ENCODE measurements around the gene KIAA0513. TPM values are rescaled to one million over a fixed set of nuclear protein-coding genes. Genes with fewer than 3 reads are reported as not detected.

Gene KIAA0513
- total and polyA plus RNA-seq, 10 of the 15 experiments (the other 5 are each of a cell fraction or from before 2014, with no cell fraction given) = 0.14 to 5.8 (median 2.0) TPM

DNA sequence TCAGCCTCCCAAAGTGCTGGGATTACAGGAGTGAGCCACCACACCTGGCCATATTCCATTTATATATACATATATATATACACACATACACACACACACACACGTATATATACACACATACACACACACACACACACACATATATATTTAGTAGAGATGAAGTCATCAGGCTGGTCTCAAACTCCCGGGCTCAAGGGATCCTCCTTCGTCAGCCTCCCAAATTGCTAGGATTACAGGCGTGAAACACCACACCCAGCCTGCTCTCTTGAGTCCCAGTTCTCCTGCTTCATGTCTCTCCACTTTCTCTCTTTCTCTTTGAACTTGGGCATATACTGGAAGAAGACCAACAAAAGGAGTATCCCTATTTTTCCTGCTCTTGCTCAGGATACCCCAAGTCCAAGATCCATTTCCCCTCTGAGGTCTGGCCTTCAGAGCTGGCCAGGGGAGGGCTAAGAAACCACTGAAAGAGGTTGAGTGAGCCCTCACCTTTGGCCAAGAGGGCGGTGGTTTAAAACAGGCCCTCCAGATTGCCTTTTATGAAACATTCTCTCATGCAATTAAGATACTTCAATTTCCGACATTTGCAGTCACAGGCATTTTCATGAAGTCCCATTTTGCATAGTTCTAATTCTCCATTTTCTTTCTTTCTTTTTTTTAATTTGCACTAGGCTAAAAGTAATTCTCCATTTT, 46.8 kb downstream of the KIAA0513 start (continued):
- TF ChIP-seq CEBPZ (IDR thresholded peaks at IDR 0.05; ENCODE audit: low read depth, low read length) (no peak), HDGF (IDR thresholded peaks at IDR 0.05) (no peak), FOXM1 (IDR thresholded peaks at IDR 0.05; ENCODE audit: low read depth, low read length) (no peak), CEBPB (IDR thresholded peaks at IDR 0.05; ENCODE audit: borderline replicate concordance in 1 of 2, low read depth in 2 of 2, low read length in 2 of 2) (no peak), POLR2AphosphoS5 (IDR thresholded peaks at IDR 0.05; ENCODE audit: low read length) (no peak), ZNF384 (IDR thresholded peaks at IDR 0.05; ENCODE audit: borderline replicate concordance, low read depth, low read length) (no peak)

GRCh38 chr16:85075236-85075924, 47.8 kb downstream of the KIAA0513 start:
- POLR2A ChIA-PET = no interaction called here
- no peaks in the 10 kb centered on the region for H3K9me3 ChIP-seq (replicated peaks; ENCODE audit: control insufficient read depth, insufficient read depth, low read length)
- SMC1A ChIA-PET (ENCODE audit: uncharacterized antibody, unreplicated experiment) = no interaction called here
- H3K36me3 ChIP-seq (ENCODE audit: control insufficient read depth in 2 of 2, insufficient read depth in 2 of 2, low read length in 1 of 2) = no peaks in the 10 kb centered on the region
- no peak overlapping the region for H3K9ac ChIP-seq (ENCODE audit: control insufficient read depth, insufficient read depth, low read length)
- H2AFZ ChIP-seq (ENCODE audit: control insufficient read depth, low read depth, low read length) = no peak overlapping the region
- H3K27ac ChIP-seq (ENCODE audit: control insufficient read depth, insufficient read depth) = no peak overlapping the region
- intact Hi-C loops (cut with micrococcal nuclease; ENCODE audit: unreplicated experiment) (no loop called here), in situ Hi-C loops (cut with MboI) (no loop called here)
- ATAC-seq = no peak
- DNase-seq (ENCODE audit: low read depth, low spot score) = no peak
- no peaks in the 10 kb centered on the region for H3K4me1 ChIP-seq (ENCODE audit: control insufficient read depth, insufficient read depth, low read length)
- H4K20me1 ChIP-seq (ENCODE audit: control insufficient read depth, insufficient read depth) = no peaks in the 10 kb centered on the region
- FAIRE-seq = no peak
- RAD21 ChIA-PET (ENCODE audit: unreplicated experiment) = no interaction called here
- BruUV-seq (replicated peaks) = no TSS peak
- TF ChIP-seq STAT1 (conservative IDR thresholded peaks at IDR 0.05) (no peak), SMC3 (IDR thresholded peaks at IDR 0.05; ENCODE audit: borderline replicate concordance, low read length) (no peak), EGR1 (IDR thresholded peaks at IDR 0.05; ENCODE audit: borderline replicate concordance in 1 of 2, low read depth in 2 of 2, low read length in 2 of 2) (no peak), BCL11A (IDR thresholded peaks at IDR 0.05; ENCODE audit: low read depth, low read length) (no peak), USF2 (IDR thresholded peaks at IDR 0.05; ENCODE audit: borderline replicate concordance, low read depth, low read length) (no peak), KDM1A (IDR thresholded peaks at IDR 0.05; ENCODE audit: borderline replicate concordance) (no peak)
- TF ChIP-seq, protein P1, sequence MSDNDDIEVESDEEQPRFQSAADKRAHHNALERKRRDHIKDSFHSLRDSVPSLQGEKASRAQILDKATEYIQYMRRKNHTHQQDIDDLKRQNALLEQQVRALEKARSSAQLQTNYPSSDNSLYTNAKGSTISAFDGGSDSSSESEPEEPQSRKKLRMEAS (IDR thresholded peaks at IDR 0.05; ENCODE audit: low read depth, low read length) = no peak
- H3K79me2 ChIP-seq (ENCODE audit: control insufficient read depth, insufficient read depth, low read length) = no peaks in the 10 kb centered on the region
- no peak overlapping the region for H3K4me3 ChIP-seq
- no peak overlapping the region for H3K4me2 ChIP-seq (ENCODE audit: control insufficient read depth, insufficient read depth)
- CTCF ChIA-PET = interaction anchor here (0.6 to 1.5 kb wide), 3 partner anchors 8 to 170 kb away, joined by 3 to 7 read pairs (median 3); no protein-coding TSS in a partner anchor
- H3K27me3 ChIP-seq (replicated peaks in 1 of 2; ENCODE audit: control insufficient read depth in 2 of 2, insufficient read depth in 2 of 2, low read length in 1 of 2) = no peaks in the 10 kb centered on the region; a peak in 1 of 4 replicates
- 58% methylated on average over 16 of the region's 16 CpGs for WGBS (ENCODE audit: insufficient coverage, insufficient replicate concordance, low lambda C conversion rate, missing lambda C conversion rate)

All from GM12878 (cell line).